SK-N-MC (cell line): Measurements from ENCODE around the gene MYL6.
"Not testable (repeated sequence)": the region's sequence is repeated elsewhere in the genome, so short reads cannot be mapped to it uniquely, and the experiment has no call there.

Experiments
- DNase-seq: peaks from one replicate; pipeline ENCODE4 v3.0.0-alpha.2; 2011; ENCODE audit warnings: low read depth, low spot score
- H3K27ac ChIP-seq: fragments of 200-600 bp; sonication (generic); 2 replicates; pipeline ENCODE4 v1.5.1; 2016; ENCODE audit warnings: mixed run types
- H3K36me3 ChIP-seq: fragments of 200-600 bp; sonication (generic); 2 replicates; pipeline ENCODE4 v1.6.1; 2017; ENCODE audit warnings: antibody characterized with exemption, low read length, mixed read lengths; ENCODE audit not compliant: insufficient read depth
- H3K4me3 ChIP-seq: fragments of 200-600 bp; sonication (generic); 2 replicates; pipeline ENCODE4 v1.5.1; 2016
- H3K9ac ChIP-seq: fragments of 200-600 bp; sonication (generic); 2 replicates; pipeline ENCODE4 v1.8.0; 2017; ENCODE audit warnings: mixed run types, mixed read lengths; ENCODE audit not compliant: insufficient read length
- H3K9me3 ChIP-seq: fragments of 200-600 bp; sonication (generic); 2 replicates; pipeline ENCODE4 v1.6.1; 2017; ENCODE audit warnings: low read depth, mild to moderate bottlenecking, antibody characterized with exemption, low read length, moderate library complexity, mixed read lengths
- EZH2 ChIP-seq: fragments of 200-600 bp; sonication (generic); IDR thresholded peaks from one replicate; pipeline ENCODE4 v1.6.1; 2017; ENCODE audit warnings: antibody characterized with exemption
- FOXP2 ChIP-seq: optimal IDR thresholded peaks from 2 replicates; pipeline ENCODE3; 2011; ENCODE audit warnings: mild to moderate bottlenecking, moderate library complexity; ENCODE audit not compliant: insufficient read depth; ENCODE audit errors: extremely low read length, control extremely low read depth
- POLR2AphosphoS5 ChIP-seq: IDR thresholded peaks from 2 replicates; pipeline ENCODE4 v1.6.1; 2012; ENCODE audit warnings: mild to moderate bottlenecking, low read depth, low read length, borderline replicate concordance

MYL6 gene

DNA sequence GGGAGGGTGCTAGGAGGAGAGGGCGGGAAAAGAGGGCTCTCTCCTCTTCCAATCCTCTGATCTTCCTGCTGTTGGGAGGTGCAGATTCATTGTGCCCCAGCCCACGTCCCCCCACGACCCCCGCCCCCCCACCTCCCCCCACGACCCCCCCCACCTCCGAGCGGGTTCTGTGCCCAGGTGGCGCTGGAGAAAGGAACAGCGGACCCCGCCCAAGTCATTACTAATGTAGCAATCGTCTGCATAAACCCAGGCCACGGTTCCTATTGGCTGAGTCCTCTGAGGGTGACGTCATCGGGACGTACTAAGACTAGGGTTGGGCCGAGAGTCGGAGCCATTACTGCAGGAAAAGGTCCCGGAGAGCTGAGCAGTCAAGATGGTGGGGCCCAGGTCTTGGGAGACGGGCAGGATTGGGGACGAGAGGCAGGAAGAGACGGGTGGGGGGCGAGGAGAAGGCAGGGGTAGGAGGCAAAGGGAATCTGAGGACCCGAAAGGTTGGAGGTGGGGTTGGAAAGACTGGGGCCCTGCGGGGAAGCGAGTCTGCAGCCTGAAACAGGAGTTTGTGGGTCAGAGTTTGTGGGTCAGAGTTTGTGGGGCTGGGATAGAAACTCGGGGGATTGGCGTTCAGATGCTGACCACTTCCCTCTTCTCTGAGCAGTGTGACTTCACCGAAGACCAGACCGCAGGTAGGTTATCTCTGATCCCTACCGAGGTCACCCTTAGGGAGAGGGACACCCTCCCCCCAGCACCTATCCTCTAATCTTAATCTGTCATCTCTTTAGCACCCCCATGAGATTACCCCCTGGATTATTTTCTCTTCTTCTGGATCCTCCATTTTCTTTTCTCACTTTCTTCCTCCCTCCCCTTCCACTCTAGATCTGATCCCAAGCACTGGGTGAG, at the start of gene MYL6:
MYL6 (plus strand) TSS at position 331 of the 897 bp plus-strand sequence; CDS start at position 374, 43 bp downstream.
- Histone ChIP-seq H3K36me3 (peaks cover 47% of the 10 kb centered on the region), H3K9me3 (no peaks in the 10 kb centered on the region), H3K9ac (peak within 1 kb of the TSS; percentile 91), H3K27ac (peak within 1 kb of the TSS; percentile 89), H3K4me3 (peak within 1 kb of the TSS; percentile 89)
- TF ChIP-seq POLR2AphosphoS5 (peak; percentile 100), FOXP2 (no peak)
- peak; percentile 93 for DNase-seq

DNA sequence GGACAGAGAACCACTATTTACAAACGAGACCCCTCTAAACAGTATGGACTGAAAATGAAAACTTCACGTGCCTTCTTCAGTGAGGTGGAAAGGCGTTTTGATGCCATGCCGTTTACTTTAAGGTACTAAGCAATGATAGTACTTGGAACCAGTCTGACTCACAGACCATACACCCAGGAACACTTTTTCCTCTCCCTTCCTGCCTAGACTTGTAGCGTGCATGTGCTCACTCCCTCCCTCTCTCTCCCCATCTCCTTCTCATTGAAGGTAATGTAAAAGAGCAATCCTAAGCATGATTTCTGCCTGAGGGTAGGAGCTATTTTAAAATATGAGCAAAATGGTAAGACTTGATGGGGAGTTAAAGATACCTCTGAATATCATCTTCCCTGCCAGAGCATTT, 47.6 kb upstream of the MYL6 start:
- DNase-seq: no peak
- Histone ChIP-seq H3K36me3 (peaks cover 84% of the 10 kb centered on the region), H3K9ac (no peak overlapping the region), H3K9me3 (no peaks in the 10 kb centered on the region), H3K27ac (no peak overlapping the region), H3K4me3 (no peak overlapping the region)
- TF ChIP-seq FOXP2 (no peak), EZH2 (no peak), POLR2AphosphoS5 (no peak)

DNA sequence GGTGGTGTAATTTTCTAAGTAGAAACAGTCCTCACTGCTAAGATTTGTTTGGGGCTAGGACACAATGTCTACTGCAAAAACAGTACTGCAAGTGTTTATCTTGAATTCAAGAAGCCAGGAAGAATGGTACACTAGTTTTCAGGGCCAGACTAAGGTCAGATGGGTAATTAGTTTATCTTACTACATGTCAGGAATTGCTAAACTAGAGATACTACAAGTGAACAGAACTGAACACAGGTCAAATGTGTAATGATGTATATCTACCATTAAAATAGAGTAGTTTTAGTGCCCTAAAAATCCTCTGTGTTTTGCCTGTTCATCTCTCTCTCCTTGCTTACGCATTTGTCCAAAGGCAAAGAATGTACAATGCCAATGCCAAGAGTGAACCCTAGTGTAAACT, 44.1 kb upstream of the MYL6 start:
- TF ChIP-seq EZH2 (no peak), FOXP2 (no peak), POLR2AphosphoS5 (no peak)
- H3K27ac ChIP-seq: peak overlapping the region; percentile 69
- H3K36me3 ChIP-seq: peaks cover 61% of the 10 kb centered on the region
- no peak overlapping the region for H3K4me3 ChIP-seq
- DNase-seq: no peak
- H3K9ac ChIP-seq: no peak overlapping the region
- H3K9me3 ChIP-seq: no peaks in the 10 kb centered on the region

DNA sequence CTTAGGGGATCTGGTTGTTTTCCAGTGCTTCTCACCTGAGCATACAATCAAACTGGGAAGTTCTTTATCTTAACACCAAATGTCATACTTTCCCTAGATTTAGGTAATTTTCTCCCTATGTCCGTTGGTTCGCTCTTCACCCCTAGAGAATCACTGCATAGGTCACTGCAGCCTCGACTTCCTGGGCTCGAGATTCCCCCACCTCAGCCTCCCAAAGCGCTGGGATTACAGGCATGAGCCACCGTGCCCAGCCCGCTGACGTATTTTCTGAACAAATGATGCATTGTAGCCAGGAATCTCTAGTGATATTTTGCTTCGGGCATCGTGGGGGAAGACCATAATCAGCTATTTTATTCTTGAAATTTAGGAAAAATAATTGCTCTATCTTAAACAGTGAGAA, 42.8 kb upstream of the MYL6 start:
- Histone ChIP-seq H3K9me3 (no peaks in the 10 kb centered on the region), H3K27ac (peak overlapping the region; percentile 98), H3K9ac (no peak overlapping the region), H3K36me3 (peaks cover 54% of the 10 kb centered on the region), H3K4me3 (peak overlapping the region; percentile 93)
- no peak for DNase-seq
- no peak for TF ChIP-seq POLR2AphosphoS5
- no peak for TF ChIP-seq EZH2
- TF ChIP-seq FOXP2: no peak

DNA sequence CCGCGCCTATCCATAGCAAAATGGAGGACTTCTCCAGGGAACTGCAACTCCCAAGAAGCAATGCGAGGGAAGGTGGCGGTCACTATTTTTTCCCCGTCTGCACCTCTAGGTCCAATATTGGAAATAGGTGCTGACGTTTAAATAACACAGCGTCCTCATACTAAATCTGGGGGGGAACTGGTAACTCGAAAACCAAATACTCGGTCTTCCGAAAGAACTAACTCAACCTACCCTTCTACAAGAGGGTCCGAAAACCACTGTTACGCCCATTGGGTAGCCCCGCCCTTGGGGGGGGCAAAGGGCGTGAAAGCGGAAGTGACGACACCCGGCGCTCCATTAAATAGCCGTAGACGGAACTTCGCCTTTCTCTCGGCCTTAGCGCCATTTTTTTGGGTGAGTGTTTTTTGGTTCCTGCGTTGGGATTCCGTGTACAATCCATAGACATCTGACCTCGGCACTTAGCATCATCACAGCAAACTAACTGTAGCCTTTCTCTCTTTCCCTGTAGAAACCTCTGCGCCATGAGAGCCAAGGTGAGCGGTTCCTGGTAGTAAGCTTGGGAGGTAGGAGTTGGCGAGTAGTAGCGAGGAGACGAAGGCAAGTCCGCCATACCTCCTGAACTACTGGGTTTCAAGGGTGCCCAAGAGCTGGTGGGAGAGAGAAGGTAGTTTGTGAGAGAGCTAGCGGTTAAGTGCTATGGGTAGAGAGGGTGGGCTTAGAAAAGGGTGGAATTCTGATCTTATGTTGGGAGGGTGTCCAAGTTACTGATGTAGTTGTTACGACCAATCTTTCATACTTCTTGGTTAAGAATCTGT, 41.7 kb upstream of the MYL6 start, which contains the start of gene RPL41:
RPL41 (plus strand) TSS at position 367 of the 815 bp plus-strand sequence.
- H3K27ac ChIP-seq: peak within 1 kb of the TSS; percentile 98
- peak; percentile 81 for DNase-seq
- H3K9me3 ChIP-seq: no peaks in the 10 kb centered on the region
- TF ChIP-seq POLR2AphosphoS5: peak; percentile 100
- no peak for TF ChIP-seq FOXP2
- TF ChIP-seq EZH2: no peak
- H3K9ac ChIP-seq: peak within 1 kb of the TSS; percentile 96
- H3K36me3 ChIP-seq: peaks cover 54% of the 10 kb centered on the region
- H3K4me3 ChIP-seq: peak within 1 kb of the TSS; percentile 93

DNA sequence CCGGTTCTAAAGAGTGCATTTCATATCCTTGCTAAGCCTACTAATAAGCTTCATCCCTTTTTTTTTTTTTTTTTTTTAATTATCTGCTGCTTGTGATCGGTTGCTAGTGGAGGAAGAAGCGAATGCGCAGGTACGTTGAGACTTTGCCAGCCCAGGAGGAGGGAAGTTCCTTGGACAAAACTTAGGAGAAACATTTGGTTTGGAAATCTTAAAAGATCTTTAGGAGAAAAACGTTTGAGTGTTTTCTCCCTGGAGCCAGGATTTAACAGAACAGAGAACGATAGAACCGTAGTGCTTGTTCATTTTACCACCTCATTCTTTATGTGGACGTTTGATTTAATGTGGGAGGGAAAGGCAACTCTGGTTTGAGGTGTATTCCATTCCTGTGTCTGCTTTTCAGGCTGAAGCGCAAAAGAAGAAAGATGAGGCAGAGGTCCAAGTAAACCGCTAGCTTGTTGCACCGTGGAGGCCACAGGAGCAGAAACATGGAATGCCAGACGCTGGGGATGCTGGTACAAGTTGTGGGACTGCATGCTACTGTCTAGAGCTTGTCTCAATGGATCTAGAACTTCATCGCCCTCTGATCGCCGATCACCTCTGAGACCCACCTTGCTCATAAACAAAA, 41.0 kb upstream of the MYL6 start:
- Histone ChIP-seq H3K4me3 (peak overlapping the region; percentile 93), H3K27ac (peak overlapping the region; percentile 98), H3K36me3 (peaks cover 51% of the 10 kb centered on the region), H3K9ac (peak overlapping the region; percentile 96)
- not testable (repeated sequence) for H3K9me3 ChIP-seq, DNase-seq

DNA sequence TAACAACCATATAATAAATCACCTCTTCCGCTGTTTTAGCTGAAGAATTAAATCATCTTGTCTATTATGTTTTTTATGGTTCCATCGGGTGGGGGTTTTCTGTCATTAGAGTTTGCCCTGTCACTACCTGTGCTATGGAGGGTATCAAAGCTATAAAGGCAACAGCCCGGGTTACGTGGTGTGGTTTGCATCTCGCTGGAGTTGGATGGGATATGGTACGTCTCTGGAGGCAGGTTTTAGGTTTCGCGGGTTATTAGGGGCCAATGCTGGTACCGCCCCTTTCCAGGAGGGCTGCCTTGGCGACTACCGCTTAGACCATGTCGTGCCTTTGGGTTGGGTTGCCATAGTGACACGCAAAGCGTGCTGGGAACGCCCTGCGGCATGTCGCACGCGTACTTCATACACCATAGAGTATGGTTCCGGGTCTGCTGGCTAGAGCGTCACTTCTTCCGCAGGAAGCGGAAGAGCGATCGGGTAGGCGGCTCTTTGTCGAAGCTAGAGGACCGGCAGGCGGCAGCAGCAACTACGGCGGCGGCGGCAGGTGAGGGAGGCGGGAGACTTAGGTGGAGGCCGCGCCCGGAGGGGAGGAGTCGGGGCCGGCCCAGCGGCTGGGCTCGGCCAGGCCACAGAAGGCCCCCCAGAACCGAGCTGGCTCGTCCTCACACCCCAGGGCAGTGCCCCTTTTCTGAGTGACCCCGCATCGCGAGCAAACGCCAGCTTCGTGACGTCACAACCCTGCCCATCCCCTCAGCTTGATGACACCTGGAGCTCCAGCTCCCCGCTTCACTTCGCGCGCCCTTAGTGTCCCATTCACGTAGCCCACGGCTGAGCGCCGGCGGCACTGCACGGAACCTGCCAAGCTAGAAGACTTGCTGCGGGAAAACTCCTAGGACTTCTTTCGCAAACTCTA, 40.1 kb upstream of the MYL6 start, which contains the start of gene ZC3H10:
ZC3H10 (plus strand) TSS at position 489 of the 910 bp plus-strand sequence. CDS start 2,297 bp downstream, outside the sequence.
- DNase-seq: peak; percentile 99
- Histone ChIP-seq H3K9ac (peak within 1 kb of the TSS; percentile 96), H3K36me3 (peaks cover 42% of the 10 kb centered on the region), H3K9me3 (no peaks in the 10 kb centered on the region), H3K27ac (peak within 1 kb of the TSS; percentile 98), H3K4me3 (peak within 1 kb of the TSS; percentile 93)
- TF ChIP-seq EZH2: no peak
- TF ChIP-seq FOXP2: peak; percentile 96
- peak; percentile 99 for TF ChIP-seq POLR2AphosphoS5
